ENCODE measurements around the gene UIMC1. TPM values are rescaled to one million over a fixed set of nuclear protein-coding genes. Genes with fewer than 3 reads are reported as not detected.

The UIMC1 gene
- total RNA-seq, 1 donor from 2014 or later = 67.7 TPM

DNA sequence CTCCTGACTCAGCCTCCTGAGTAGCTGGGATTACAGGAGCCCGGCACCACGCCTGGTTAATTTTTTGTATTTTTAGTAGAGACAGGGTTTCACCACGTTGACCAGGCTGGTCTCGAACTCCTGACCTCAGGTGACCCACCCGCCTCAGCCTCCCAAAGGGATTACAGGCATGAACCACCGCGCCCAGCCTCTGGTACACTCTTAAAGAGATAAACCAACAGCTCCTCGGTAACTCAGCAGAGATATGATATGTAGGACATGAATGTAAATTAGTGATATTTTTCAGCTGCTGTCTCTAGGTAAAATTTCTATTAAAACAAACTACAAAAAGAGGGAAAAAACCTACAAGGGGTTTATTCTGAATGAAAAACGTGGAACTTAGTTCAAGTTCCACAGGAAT lies 64.6 kb downstream of the UIMC1 start:
- Histone ChIP-seq H3K9ac (no peak overlapping the region), H3K27me3 (no peaks in the 10 kb centered on the region), H3F3A (ENCODE audit: low read depth) (peaks cover 31% of the 10 kb centered on the region), H4K20me1 (ENCODE audit: low read depth) (peaks cover 11% of the 10 kb centered on the region), H2AFZ (replicated peaks) (no peak overlapping the region), H3K4me3 (no peak overlapping the region), H3K27ac (no peak overlapping the region), H3K4me1 (peaks cover 18% of the 10 kb centered on the region), H3K36me3 (peaks cover 6% of the 10 kb centered on the region), H3K9me3 (ENCODE audit: low read depth) (no peaks in the 10 kb centered on the region), H3K4me2 (no peak overlapping the region), H3K79me2 (ENCODE audit: low read depth) (no peaks in the 10 kb centered on the region)
- Mint-ChIP-seq H3K27ac (no peak overlapping the region), H3K27me3 (ENCODE audit: insufficient read depth, low read depth) (peaks cover 2% of the 10 kb centered on the region), H3K4me1 (peaks cover 3% of the 10 kb centered on the region), H3K36me3 (peaks cover 23% of the 10 kb centered on the region), H3K4me3 (no peak overlapping the region), H3K9me3 (no peaks in the 10 kb centered on the region)
- TF ChIP-seq EZH2 (IDR thresholded peaks at IDR 0.05) (no peak), EZH2phosphoT487 (IDR thresholded peaks at IDR 0.05) (no peak)
- TF ChIP-seq, protein P1, sequence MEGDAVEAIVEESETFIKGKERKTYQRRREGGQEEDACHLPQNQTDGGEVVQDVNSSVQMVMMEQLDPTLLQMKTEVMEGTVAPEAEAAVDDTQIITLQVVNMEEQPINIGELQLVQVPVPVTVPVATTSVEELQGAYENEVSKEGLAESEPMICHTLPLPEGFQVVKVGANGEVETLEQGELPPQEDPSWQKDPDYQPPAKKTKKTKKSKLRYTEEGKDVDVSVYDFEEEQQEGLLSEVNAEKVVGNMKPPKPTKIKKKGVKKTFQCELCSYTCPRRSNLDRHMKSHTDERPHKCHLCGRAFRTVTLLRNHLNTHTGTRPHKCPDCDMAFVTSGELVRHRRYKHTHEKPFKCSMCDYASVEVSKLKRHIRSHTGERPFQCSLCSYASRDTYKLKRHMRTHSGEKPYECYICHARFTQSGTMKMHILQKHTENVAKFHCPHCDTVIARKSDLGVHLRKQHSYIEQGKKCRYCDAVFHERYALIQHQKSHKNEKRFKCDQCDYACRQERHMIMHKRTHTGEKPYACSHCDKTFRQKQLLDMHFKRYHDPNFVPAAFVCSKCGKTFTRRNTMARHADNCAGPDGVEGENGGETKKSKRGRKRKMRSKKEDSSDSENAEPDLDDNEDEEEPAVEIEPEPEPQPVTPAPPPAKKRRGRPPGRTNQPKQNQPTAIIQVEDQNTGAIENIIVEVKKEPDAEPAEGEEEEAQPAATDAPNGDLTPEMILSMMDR (IDR thresholded peaks at IDR 0.05) = no peak
- no peak for DNase-seq (ENCODE audit: low spot score)

DNA sequence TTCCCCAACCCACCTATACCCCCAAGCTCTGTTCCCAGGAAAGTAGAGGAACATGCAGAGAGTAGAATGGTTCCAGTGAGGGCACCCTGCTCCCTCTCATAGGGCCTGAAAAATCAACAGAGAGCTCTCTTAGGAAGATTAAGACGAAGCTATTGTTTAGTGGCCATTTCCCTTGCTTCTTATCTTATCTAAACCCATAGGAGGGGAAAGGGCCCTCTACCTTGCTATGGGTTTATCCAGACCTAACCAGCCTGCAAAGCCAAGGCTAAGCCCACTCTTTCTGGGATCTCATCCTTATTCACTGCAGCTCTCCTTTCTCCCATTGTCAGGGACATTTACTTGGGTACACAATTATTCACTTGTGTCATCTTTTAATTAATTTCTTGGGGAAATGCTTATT lies 68.1 kb downstream of the UIMC1 start:
- no peak overlapping the region for H3K4me3 Mint-ChIP-seq
- H3K4me3 ChIP-seq = no peak overlapping the region
- H3K27me3 Mint-ChIP-seq (ENCODE audit: insufficient read depth, low read depth) = no peaks in the 10 kb centered on the region
- H3K27me3 ChIP-seq = no peaks in the 10 kb centered on the region
- H3K79me2 ChIP-seq (ENCODE audit: low read depth) = no peaks in the 10 kb centered on the region
- no peak for DNase-seq (ENCODE audit: low spot score)
- TF ChIP-seq, protein P1 (IDR thresholded peaks at IDR 0.05) = no peak
- TF ChIP-seq EZH2 (IDR thresholded peaks at IDR 0.05) (no peak), EZH2phosphoT487 (IDR thresholded peaks at IDR 0.05) (no peak)
- H3K4me2 ChIP-seq = no peak overlapping the region
- no peaks in the 10 kb centered on the region for H3K4me1 Mint-ChIP-seq
- no peaks in the 10 kb centered on the region for H4K20me1 ChIP-seq (ENCODE audit: low read depth)
- no peaks in the 10 kb centered on the region for H3K9me3 Mint-ChIP-seq
- H3K27ac ChIP-seq = no peak overlapping the region
- H3K9me3 ChIP-seq (ENCODE audit: low read depth) = no peaks in the 10 kb centered on the region
- H3K4me1 ChIP-seq = peaks cover 1% of the 10 kb centered on the region
- no peak overlapping the region for H2AFZ ChIP-seq (replicated peaks)
- no peak overlapping the region for H3K9ac ChIP-seq
- no peak overlapping the region for H3K27ac Mint-ChIP-seq
- peaks cover 5% of the 10 kb centered on the region for H3F3A ChIP-seq (ENCODE audit: low read depth)
- H3K36me3 Mint-ChIP-seq = peaks cover 12% of the 10 kb centered on the region
- H3K36me3 ChIP-seq = peaks cover 8% of the 10 kb centered on the region

DNA sequence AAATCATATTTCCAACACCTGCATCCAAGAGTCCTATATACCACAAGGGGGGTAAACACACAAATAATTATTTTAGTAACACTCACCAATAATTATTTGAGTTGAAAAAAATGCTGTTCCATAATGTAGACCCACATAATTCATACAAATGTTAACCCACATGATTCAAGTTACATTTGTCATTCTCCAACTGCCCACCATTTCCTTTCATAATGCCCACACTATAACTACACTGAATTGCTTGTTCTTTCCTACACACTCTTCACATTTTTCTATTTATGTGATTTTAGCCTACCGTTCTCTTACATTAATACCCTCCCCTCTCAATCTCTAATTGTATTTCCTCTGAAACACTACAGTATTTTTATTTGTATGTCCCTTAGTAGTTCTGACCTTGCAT lies 71.6 kb downstream of the UIMC1 start:
- Histone ChIP-seq H3K4me2 (no peak overlapping the region), H3K36me3 (peaks cover 9% of the 10 kb centered on the region), H3K79me2 (ENCODE audit: low read depth) (no peaks in the 10 kb centered on the region), H3K27ac (no peak overlapping the region), H3K4me1 (peaks cover 6% of the 10 kb centered on the region), H4K20me1 (ENCODE audit: low read depth) (no peaks in the 10 kb centered on the region), H3F3A (ENCODE audit: low read depth) (no peaks in the 10 kb centered on the region), H2AFZ (replicated peaks) (no peak overlapping the region), H3K9me3 (ENCODE audit: low read depth) (no peaks in the 10 kb centered on the region), H3K4me3 (no peak overlapping the region), H3K27me3 (no peaks in the 10 kb centered on the region), H3K9ac (no peak overlapping the region)
- Mint-ChIP-seq H3K4me3 (no peak overlapping the region), H3K27ac (no peak overlapping the region), H3K27me3 (ENCODE audit: insufficient read depth, low read depth) (no peaks in the 10 kb centered on the region), H3K36me3 (peaks cover 9% of the 10 kb centered on the region), H3K9me3 (no peaks in the 10 kb centered on the region), H3K4me1 (peaks cover 8% of the 10 kb centered on the region)
- no peak for DNase-seq (ENCODE audit: low spot score)
- TF ChIP-seq EZH2phosphoT487 (IDR thresholded peaks at IDR 0.05) = no peak
- TF ChIP-seq EZH2 (IDR thresholded peaks at IDR 0.05) = no peak
- TF ChIP-seq, protein P1 (IDR thresholded peaks at IDR 0.05) = no peak
